ENCODE measurements around the gene MKRN2. TPM values are rescaled to one million over a fixed set of nuclear protein-coding genes. Genes with fewer than 3 reads are reported as not detected.
"Not testable (repeated sequence)": the region's sequence is repeated elsewhere in the genome, so short reads cannot be mapped to it uniquely, and the experiment has no call there.

The MKRN2 gene
- total RNA-seq, 2 donors from 2014 or later = 35.7 to 41.5 TPM

- H3K27ac ChIP-seq = no peak overlapping the region
- H3K9me3 ChIP-seq = no peaks in the 10 kb centered on the region
- ATAC-seq (ENCODE audit: insufficient number of reproducible peaks, low FRiP score, low read depth) (no peak), DNase-seq (ENCODE audit: low spot score) (no peak)
- no peak for TF ChIP-seq CTCF (IDR thresholded peaks at IDR 0.05)
- H3K4me3 ChIP-seq = no peak overlapping the region
- peaks cover 12% of the 10 kb centered on the region for H3K36me3 ChIP-seq
- H3K4me1 ChIP-seq (ENCODE audit: control insufficient read depth in 1 of 2, low read depth in 2 of 2) = peaks cover 27 to 46% of the 10 kb centered on the region in 2 donors
- no peaks in the 10 kb centered on the region for H3K27me3 ChIP-seq (replicated peaks; ENCODE audit: insufficient read depth)
These were observed 63.8 kb downstream of the MKRN2 start for GRCh38 chr3:12620729-12621128.

- H3K27me3 ChIP-seq (replicated peaks; ENCODE audit: insufficient read depth) = no peaks in the 10 kb centered on the region
- no peak for DNase-seq (ENCODE audit: low spot score)
- H3K4me3 ChIP-seq = no peak overlapping the region
- TF ChIP-seq CTCF (IDR thresholded peaks at IDR 0.05) = no peak
- ATAC-seq (ENCODE audit: insufficient number of reproducible peaks, low FRiP score, low read depth) = no peak
- no peaks in the 10 kb centered on the region for H3K9me3 ChIP-seq
- peaks cover 32 to 60% of the 10 kb centered on the region in 2 donors for H3K4me1 ChIP-seq (ENCODE audit: control insufficient read depth in 1 of 2, low read depth in 2 of 2)
- H3K27ac ChIP-seq = peak overlapping the region in 1 of 2 donors; percentile 2
- H3K36me3 ChIP-seq = peaks cover 6% of the 10 kb centered on the region
These were observed 65.4 kb downstream of the MKRN2 start for GRCh38 chr3:12622335-12622734.

- DNase-seq (ENCODE audit: low spot score) (no peak), ATAC-seq (ENCODE audit: insufficient number of reproducible peaks, low FRiP score, low read depth) (no peak)
- no peaks in the 10 kb centered on the region for H3K9me3 ChIP-seq
- H3K36me3 ChIP-seq = no peaks in the 10 kb centered on the region
- no peak for TF ChIP-seq CTCF (IDR thresholded peaks at IDR 0.05)
- no peaks in the 10 kb centered on the region for H3K27me3 ChIP-seq (replicated peaks; ENCODE audit: insufficient read depth)
- peaks cover 38 to 76% of the 10 kb centered on the region in 2 donors for H3K4me1 ChIP-seq (ENCODE audit: control insufficient read depth in 1 of 2, low read depth in 2 of 2)
- H3K27ac ChIP-seq = no peak overlapping the region
- H3K4me3 ChIP-seq = no peak overlapping the region
These were observed 67.2 kb downstream of the MKRN2 start for GRCh38 chr3:12624056-12624455.

GRCh38 chr3:12624964-12625363 lies 68.1 kb downstream of the MKRN2 start:
- ATAC-seq (ENCODE audit: insufficient number of reproducible peaks, low FRiP score, low read depth); H3K27me3 ChIP-seq (replicated peaks; ENCODE audit: insufficient read depth); DNase-seq (ENCODE audit: low spot score); H3K9me3 ChIP-seq; H3K36me3 ChIP-seq; H3K4me3 ChIP-seq: not testable (repeated sequence)
- Histone ChIP-seq H3K27ac (peak overlapping the region in 1 of 2 donors; percentile 42), H3K4me1 (ENCODE audit: control insufficient read depth in 1 of 2, low read depth in 2 of 2) (peaks cover 47 to 85% of the 10 kb centered on the region in 2 donors)

GRCh38 chr3:12627370-12627769 lies 70.5 kb downstream of the MKRN2 start:
- ATAC-seq (ENCODE audit: insufficient number of reproducible peaks, low FRiP score, low read depth) (no peak), DNase-seq (ENCODE audit: low spot score) (no peak)
- Histone ChIP-seq H3K36me3 (no peaks in the 10 kb centered on the region), H3K9me3 (no peaks in the 10 kb centered on the region), H3K27ac (peak overlapping the region in 1 of 2 donors; percentile 24), H3K27me3 (replicated peaks; ENCODE audit: insufficient read depth) (no peaks in the 10 kb centered on the region), H3K4me1 (ENCODE audit: control insufficient read depth in 1 of 2, low read depth in 2 of 2) (peaks cover 56 to 85% of the 10 kb centered on the region in 2 donors), H3K4me3 (no peak overlapping the region)
- TF ChIP-seq CTCF (IDR thresholded peaks at IDR 0.05) = no peak

- ATAC-seq (ENCODE audit: insufficient number of reproducible peaks, low FRiP score, low read depth) = no peak
- Histone ChIP-seq H3K36me3 (no peaks in the 10 kb centered on the region), H3K27me3 (replicated peaks; ENCODE audit: insufficient read depth) (no peaks in the 10 kb centered on the region), H3K4me1 (ENCODE audit: control insufficient read depth in 1 of 2, low read depth in 2 of 2) (peaks cover 57 to 82% of the 10 kb centered on the region in 2 donors), H3K4me3 (no peak overlapping the region), H3K9me3 (no peaks in the 10 kb centered on the region), H3K27ac (peak overlapping the region; percentile 6 to 66)
- no peak for DNase-seq (ENCODE audit: low spot score)
- TF ChIP-seq CTCF (IDR thresholded peaks at IDR 0.05) = no peak
These were observed 71.9 kb downstream of the MKRN2 start for GRCh38 chr3:12628813-12629212.
